WTC11 (cell line): Measurements from ENCODE around the gene LOXL3. TPM values are rescaled to one million over a fixed set of nuclear protein-coding genes. Genes with fewer than 3 reads are reported as not detected.

Source experiments
- ATAC-seq: fragments of 200-7000 bp; cut with Tn5 transposase; 2 replicates; pipeline ENCODE4 v1.10.0; 2021; ENCODE audit warnings: mild to moderate bottlenecking, moderate library complexity
- CTCF ChIA-PET: fragments of 300-600 bp; sonication (Branson Sonifier 250); formaldehyde crosslinking; loops from one replicate; lab custom pipeline; 2021; ENCODE audit warnings: antibody characterized with exemption; lab: Charles Lee
- POLR2A ChIA-PET: fragments of 350-600 bp; sonication (Branson Sonifier 250); formaldehyde crosslinking; loops from one replicate; lab custom pipeline; 2021; ENCODE audit warnings: antibody characterized with exemption; lab: Charles Lee
- DNase-seq: peaks from one replicate; pipeline ENCODE4 v3.0.0; 2021; ENCODE audit warnings: low spot score
- H3K27ac Mint-ChIP-seq: 2 replicates; pipeline ENCODE4 v1.8.0; 2021; ENCODE audit warnings: mixed read lengths
- H3K27me3 Mint-ChIP-seq: 2 replicates; pipeline ENCODE4 v1.8.0; 2021; ENCODE audit warnings: low read depth, mild to moderate bottlenecking, moderate library complexity, mixed read lengths
- H3K36me3 Mint-ChIP-seq: 2 replicates; pipeline ENCODE4 v1.8.0; 2021; ENCODE audit warnings: mixed read lengths
- H3K4me1 Mint-ChIP-seq: 2 replicates; pipeline ENCODE4 v1.8.0; 2022; ENCODE audit warnings: mixed read lengths
- H3K4me3 Mint-ChIP-seq: 2 replicates; pipeline ENCODE4 v1.8.0; 2021; ENCODE audit warnings: mild to moderate bottlenecking, moderate library complexity, mixed read lengths
- H3K9me3 Mint-ChIP-seq: 2 replicates; pipeline ENCODE4 v1.8.0; 2021; ENCODE audit warnings: mixed read lengths
- FOXP1 ChIP-seq: sonication (generic); formaldehyde crosslinking; IDR thresholded peaks from 2 replicates; pipeline ENCODE4 v1.8.0; 2022; ENCODE audit warnings: missing genetic modification reagents, mild to moderate bottlenecking, moderate library complexity, borderline replicate concordance
- GRHL2 ChIP-seq: fragments of 250-450 bp; sonication (Bioruptor Pico); IDR thresholded peaks from 2 replicates; pipeline ENCODE4 v1.8.0; 2022; ENCODE audit warnings: mild to moderate bottlenecking, moderate library complexity; ENCODE audit not compliant: insufficient replicate concordance, severe bottlenecking
- IRF2 ChIP-seq: sonication (generic); formaldehyde crosslinking; IDR thresholded peaks from 2 replicates; pipeline ENCODE4 v1.8.0; 2022; ENCODE audit warnings: low read depth, missing genetic modification reagents, borderline replicate concordance
- JUN ChIP-seq: sonication (generic); formaldehyde crosslinking; IDR thresholded peaks from 2 replicates; pipeline ENCODE4 v1.8.0; 2023; ENCODE audit warnings: mild to moderate bottlenecking, missing genetic modification reagents
- KAT7 ChIP-seq: sonication (generic); formaldehyde crosslinking; IDR thresholded peaks from 2 replicates; pipeline ENCODE4 v1.8.1; 2023; ENCODE audit warnings: missing genetic modification reagents, mild to moderate bottlenecking, borderline replicate concordance
- NR3C1 ChIP-seq: sonication (generic); formaldehyde crosslinking; conservative IDR thresholded peaks from 2 replicates; pipeline ENCODE4 v1.8.1; 2023; ENCODE audit warnings: low read depth, mild to moderate bottlenecking, missing genetic modification reagents
- OVOL2 ChIP-seq: fragments of 250-450 bp; sonication (Bioruptor Pico); IDR thresholded peaks from 2 replicates; pipeline ENCODE4 v1.9.0; 2021; ENCODE audit warnings: mild to moderate bottlenecking, borderline replicate concordance
- SMAD4 ChIP-seq: sonication (generic); formaldehyde crosslinking; IDR thresholded peaks from 2 replicates; pipeline ENCODE4 v1.8.0; 2022; ENCODE audit warnings: mild to moderate bottlenecking, missing genetic modification reagents
- ZBTB21 ChIP-seq: sonication (generic); formaldehyde crosslinking; IDR thresholded peaks from 2 replicates; pipeline ENCODE4 v1.8.1; 2023; ENCODE audit warnings: mild to moderate bottlenecking, missing genetic modification reagents, borderline replicate concordance
- ZNF232 ChIP-seq: sonication (generic); formaldehyde crosslinking; IDR thresholded peaks from 2 replicates; pipeline ENCODE4 v1.8.0; 2022; ENCODE audit warnings: mild to moderate bottlenecking, missing genetic modification reagents
- total RNA-seq: library from RNA; stranded (reverse); gene quantifications from 3 replicates; pipeline ENCODE4 v1.2.3, GENCODE V29; 2021
- TF ChIP-seq, protein P1 (sequence below): sonication (generic); formaldehyde crosslinking; IDR thresholded peaks from 2 replicates; pipeline ENCODE4 v1.8.1; 2023; ENCODE audit warnings: mild to moderate bottlenecking, missing genetic modification reagents
- TF ChIP-seq, protein P2 (sequence below): sonication (generic); formaldehyde crosslinking; conservative IDR thresholded peaks from 2 replicates; pipeline ENCODE4 v1.8.1; 2022; ENCODE audit warnings: mild to moderate bottlenecking, missing genetic modification reagents
- TF ChIP-seq, protein P3 (sequence below): sonication (generic); formaldehyde crosslinking; IDR thresholded peaks from 2 replicates; pipeline ENCODE4 v1.8.1; 2022; ENCODE audit warnings: mild to moderate bottlenecking, moderate library complexity, missing genetic modification reagents
- TF ChIP-seq, protein P4 (sequence below): sonication (generic); formaldehyde crosslinking; IDR thresholded peaks from 2 replicates; pipeline ENCODE4 v1.8.1; 2022; ENCODE audit warnings: mild to moderate bottlenecking, missing genetic modification reagents, moderate library complexity, borderline replicate concordance
- TF ChIP-seq, protein P5 (sequence below): sonication (generic); formaldehyde crosslinking; IDR thresholded peaks from 2 replicates; pipeline ENCODE4 v1.8.1; 2023; ENCODE audit warnings: mild to moderate bottlenecking, missing genetic modification reagents, moderate library complexity
- TF ChIP-seq, protein P6 (sequence below): sonication (generic); formaldehyde crosslinking; IDR thresholded peaks from 2 replicates; pipeline ENCODE4 v1.8.0; 2023; ENCODE audit warnings: missing genetic modification reagents
- TF ChIP-seq, protein P7 (sequence below): fragments of 250-450 bp; sonication (Bioruptor Pico); IDR thresholded peaks from 2 replicates; pipeline ENCODE4 v1.9.0; 2021; ENCODE audit warnings: mild to moderate bottlenecking
- TF ChIP-seq, protein P8 (sequence below): fragments of 250-450 bp; sonication (Bioruptor Pico); IDR thresholded peaks from 2 replicates; pipeline ENCODE4 v2.1.2; 2022; ENCODE audit warnings: mild to moderate bottlenecking, moderate library complexity
- TF ChIP-seq, protein P9 (sequence below): sonication (generic); formaldehyde crosslinking; IDR thresholded peaks from 2 replicates; pipeline ENCODE4 v1.8.0; 2022; ENCODE audit warnings: mild to moderate bottlenecking, missing genetic modification reagents

The LOXL3 gene
- total RNA-seq, 1 experiment from 2014 or later, result 21.1 TPM

DNA sequence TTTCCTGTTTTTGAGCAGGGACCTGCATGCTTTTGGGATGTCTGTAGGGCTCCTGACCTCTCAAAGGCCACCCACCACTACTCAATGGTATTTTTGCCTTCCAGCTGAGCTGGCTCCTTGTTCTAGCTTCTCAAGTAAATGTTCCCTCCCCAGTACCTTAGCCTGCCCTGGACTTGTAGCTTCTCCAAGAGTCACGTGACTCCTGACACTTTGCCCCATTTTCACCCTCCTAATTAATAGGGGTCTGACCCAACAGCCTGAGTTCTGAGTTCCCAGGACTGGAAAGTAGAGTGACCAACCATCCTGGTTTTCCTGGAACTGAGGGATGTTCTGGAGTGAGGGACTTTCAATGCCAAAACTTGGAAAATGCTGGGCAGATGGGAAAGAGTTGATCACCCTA, 58.3 kb downstream of the LOXL3 start:
- H3K4me3 Mint-ChIP-seq, result no peak overlapping the region
- peaks cover 63% of the 10 kb centered on the region for H3K27me3 Mint-ChIP-seq
- DNase-seq (no peak), ATAC-seq (no peak)
- POLR2A ChIA-PET, result no interaction called here
- H3K36me3 Mint-ChIP-seq, result peaks cover 34% of the 10 kb centered on the region
- no peak for TF ChIP-seq NR3C1 (CRISPR knock-in tag)
- no peak for TF ChIP-seq JUN (CRISPR knock-in tag)
- no peak for TF ChIP-seq GRHL2 (CRISPR knock-in tag)
- TF ChIP-seq, protein P1, sequence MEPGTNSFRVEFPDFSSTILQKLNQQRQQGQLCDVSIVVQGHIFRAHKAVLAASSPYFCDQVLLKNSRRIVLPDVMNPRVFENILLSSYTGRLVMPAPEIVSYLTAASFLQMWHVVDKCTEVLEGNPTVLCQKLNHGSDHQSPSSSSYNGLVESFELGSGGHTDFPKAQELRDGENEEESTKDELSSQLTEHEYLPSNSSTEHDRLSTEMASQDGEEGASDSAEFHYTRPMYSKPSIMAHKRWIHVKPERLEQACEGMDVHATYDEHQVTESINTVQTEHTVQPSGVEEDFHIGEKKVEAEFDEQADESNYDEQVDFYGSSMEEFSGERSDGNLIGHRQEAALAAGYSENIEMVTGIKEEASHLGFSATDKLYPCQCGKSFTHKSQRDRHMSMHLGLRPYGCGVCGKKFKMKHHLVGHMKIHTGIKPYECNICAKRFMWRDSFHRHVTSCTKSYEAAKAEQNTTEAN (CRISPR knock-in tag), result no peak
- no peak for TF ChIP-seq FOXP1 (CRISPR knock-in tag)
- TF ChIP-seq ZBTB21, result no peak
- TF ChIP-seq, protein P2, sequence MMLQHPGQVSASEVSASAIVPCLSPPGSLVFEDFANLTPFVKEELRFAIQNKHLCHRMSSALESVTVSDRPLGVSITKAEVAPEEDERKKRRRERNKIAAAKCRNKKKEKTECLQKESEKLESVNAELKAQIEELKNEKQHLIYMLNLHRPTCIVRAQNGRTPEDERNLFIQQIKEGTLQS (CRISPR knock-in tag), result no peak
- TF ChIP-seq, all 79 proteins: peak for 0
- Mint-ChIP-seq H3K9me3 (no peaks in the 10 kb centered on the region), H3K4me1 (peaks cover 23% of the 10 kb centered on the region), H3K27ac (no peak overlapping the region)
- CTCF ChIA-PET, result no interaction called here

DNA sequence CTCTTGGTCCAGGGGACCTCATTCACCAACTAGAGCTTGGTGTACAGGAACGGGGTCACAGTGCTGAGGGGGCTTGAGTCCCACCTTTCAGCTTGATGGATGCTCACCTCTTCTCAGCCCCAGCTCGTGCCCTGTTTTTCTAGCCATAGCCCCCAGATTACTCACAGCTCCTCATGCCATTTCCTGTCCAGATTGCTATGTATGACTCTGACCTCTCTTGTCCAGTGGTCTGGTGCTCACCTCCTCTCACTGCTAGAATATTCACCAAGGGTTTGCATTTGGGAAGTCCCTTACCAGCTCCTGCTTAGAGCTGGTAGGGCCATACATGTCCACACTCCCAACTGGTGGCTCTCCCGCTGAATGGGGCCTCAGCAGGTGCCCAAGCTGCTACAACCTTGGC, 60.2 kb downstream of the LOXL3 start:
- Mint-ChIP-seq H3K27ac (no peak overlapping the region), H3K9me3 (no peaks in the 10 kb centered on the region), H3K36me3 (peaks cover 39% of the 10 kb centered on the region), H3K27me3 (peaks cover 44% of the 10 kb centered on the region), H3K4me3 (no peak overlapping the region), H3K4me1 (peaks cover 12% of the 10 kb centered on the region)
- DNase-seq, result no peak
- ChIA-PET POLR2A (interaction anchor here (1.0 kb wide), 1 partner anchor 9 kb away, joined by 3 read pairs; no protein-coding TSS in a partner anchor), CTCF (interaction anchor here (1.0 kb wide), 1 partner anchor 10 kb away, joined by 3 read pairs; the partner anchor contains the start of genes CCDC142 and TTC31)
- no peak for ATAC-seq
- no peak for TF ChIP-seq OVOL2 (CRISPR knock-in tag)
- TF ChIP-seq ZNF232 (CRISPR knock-in tag), result no peak
- TF ChIP-seq, protein P3, sequence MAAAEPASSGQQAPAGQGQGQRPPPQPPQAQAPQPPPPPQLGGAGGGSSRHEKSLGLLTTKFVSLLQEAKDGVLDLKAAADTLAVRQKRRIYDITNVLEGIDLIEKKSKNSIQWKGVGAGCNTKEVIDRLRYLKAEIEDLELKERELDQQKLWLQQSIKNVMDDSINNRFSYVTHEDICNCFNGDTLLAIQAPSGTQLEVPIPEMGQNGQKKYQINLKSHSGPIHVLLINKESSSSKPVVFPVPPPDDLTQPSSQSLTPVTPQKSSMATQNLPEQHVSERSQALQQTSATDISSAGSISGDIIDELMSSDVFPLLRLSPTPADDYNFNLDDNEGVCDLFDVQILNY (CRISPR knock-in tag), result no peak
- TF ChIP-seq, protein P4, sequence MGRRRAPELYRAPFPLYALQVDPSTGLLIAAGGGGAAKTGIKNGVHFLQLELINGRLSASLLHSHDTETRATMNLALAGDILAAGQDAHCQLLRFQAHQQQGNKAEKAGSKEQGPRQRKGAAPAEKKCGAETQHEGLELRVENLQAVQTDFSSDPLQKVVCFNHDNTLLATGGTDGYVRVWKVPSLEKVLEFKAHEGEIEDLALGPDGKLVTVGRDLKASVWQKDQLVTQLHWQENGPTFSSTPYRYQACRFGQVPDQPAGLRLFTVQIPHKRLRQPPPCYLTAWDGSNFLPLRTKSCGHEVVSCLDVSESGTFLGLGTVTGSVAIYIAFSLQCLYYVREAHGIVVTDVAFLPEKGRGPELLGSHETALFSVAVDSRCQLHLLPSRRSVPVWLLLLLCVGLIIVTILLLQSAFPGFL (CRISPR knock-in tag), result no peak
- no peak for TF ChIP-seq SMAD4 (CRISPR knock-in tag)
- no peak for TF ChIP-seq KAT7
- TF ChIP-seq, protein P5, sequence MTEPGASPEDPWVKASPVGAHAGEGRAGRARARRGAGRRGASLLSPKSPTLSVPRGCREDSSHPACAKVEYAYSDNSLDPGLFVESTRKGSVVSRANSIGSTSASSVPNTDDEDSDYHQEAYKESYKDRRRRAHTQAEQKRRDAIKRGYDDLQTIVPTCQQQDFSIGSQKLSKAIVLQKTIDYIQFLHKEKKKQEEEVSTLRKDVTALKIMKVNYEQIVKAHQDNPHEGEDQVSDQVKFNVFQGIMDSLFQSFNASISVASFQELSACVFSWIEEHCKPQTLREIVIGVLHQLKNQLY (CRISPR knock-in tag), result no peak
- TF ChIP-seq, protein P6, sequence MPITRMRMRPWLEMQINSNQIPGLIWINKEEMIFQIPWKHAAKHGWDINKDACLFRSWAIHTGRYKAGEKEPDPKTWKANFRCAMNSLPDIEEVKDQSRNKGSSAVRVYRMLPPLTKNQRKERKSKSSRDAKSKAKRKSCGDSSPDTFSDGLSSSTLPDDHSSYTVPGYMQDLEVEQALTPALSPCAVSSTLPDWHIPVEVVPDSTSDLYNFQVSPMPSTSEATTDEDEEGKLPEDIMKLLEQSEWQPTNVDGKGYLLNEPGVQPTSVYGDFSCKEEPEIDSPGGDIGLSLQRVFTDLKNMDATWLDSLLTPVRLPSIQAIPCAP (CRISPR knock-in tag), result no peak
- TF ChIP-seq IRF2 (CRISPR knock-in tag), result no peak
- TF ChIP-seq, protein P7, sequence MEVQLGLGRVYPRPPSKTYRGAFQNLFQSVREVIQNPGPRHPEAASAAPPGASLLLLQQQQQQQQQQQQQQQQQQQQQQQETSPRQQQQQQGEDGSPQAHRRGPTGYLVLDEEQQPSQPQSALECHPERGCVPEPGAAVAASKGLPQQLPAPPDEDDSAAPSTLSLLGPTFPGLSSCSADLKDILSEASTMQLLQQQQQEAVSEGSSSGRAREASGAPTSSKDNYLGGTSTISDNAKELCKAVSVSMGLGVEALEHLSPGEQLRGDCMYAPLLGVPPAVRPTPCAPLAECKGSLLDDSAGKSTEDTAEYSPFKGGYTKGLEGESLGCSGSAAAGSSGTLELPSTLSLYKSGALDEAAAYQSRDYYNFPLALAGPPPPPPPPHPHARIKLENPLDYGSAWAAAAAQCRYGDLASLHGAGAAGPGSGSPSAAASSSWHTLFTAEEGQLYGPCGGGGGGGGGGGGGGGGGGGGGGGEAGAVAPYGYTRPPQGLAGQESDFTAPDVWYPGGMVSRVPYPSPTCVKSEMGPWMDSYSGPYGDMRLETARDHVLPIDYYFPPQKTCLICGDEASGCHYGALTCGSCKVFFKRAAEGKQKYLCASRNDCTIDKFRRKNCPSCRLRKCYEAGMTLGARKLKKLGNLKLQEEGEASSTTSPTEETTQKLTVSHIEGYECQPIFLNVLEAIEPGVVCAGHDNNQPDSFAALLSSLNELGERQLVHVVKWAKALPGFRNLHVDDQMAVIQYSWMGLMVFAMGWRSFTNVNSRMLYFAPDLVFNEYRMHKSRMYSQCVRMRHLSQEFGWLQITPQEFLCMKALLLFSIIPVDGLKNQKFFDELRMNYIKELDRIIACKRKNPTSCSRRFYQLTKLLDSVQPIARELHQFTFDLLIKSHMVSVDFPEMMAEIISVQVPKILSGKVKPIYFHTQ (CRISPR knock-in tag), result no peak
- TF ChIP-seq, protein P8, sequence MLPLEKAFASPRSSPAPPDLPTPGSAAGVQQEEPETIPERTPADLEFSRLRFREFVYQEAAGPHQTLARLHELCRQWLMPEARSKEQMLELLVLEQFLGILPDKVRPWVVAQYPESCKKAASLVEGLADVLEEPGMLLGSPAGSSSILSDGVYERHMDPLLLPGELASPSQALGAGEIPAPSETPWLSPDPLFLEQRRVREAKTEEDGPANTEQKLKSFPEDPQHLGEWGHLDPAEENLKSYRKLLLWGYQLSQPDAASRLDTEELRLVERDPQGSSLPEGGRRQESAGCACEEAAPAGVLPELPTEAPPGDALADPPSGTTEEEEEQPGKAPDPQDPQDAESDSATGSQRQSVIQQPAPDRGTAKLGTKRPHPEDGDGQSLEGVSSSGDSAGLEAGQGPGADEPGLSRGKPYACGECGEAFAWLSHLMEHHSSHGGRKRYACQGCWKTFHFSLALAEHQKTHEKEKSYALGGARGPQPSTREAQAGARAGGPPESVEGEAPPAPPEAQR, result no peak
- TF ChIP-seq, protein P9, sequence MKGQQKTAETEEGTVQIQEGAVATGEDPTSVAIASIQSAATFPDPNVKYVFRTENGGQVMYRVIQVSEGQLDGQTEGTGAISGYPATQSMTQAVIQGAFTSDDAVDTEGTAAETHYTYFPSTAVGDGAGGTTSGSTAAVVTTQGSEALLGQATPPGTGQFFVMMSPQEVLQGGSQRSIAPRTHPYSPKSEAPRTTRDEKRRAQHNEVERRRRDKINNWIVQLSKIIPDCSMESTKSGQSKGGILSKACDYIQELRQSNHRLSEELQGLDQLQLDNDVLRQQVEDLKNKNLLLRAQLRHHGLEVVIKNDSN (CRISPR knock-in tag), result no peak
